GM12801 (cell line): ENCODE results near the gene PIEZO2.

Experiments used
- TF ChIP-seq, protein P1 (sequence below): IDR thresholded peaks from one replicate; pipeline ENCODE4 v1.5.1; 2011; ENCODE audit warnings: control low read depth; ENCODE audit not compliant: insufficient read length; ENCODE audit errors: extremely low read depth

Gene PIEZO2

DNA sequence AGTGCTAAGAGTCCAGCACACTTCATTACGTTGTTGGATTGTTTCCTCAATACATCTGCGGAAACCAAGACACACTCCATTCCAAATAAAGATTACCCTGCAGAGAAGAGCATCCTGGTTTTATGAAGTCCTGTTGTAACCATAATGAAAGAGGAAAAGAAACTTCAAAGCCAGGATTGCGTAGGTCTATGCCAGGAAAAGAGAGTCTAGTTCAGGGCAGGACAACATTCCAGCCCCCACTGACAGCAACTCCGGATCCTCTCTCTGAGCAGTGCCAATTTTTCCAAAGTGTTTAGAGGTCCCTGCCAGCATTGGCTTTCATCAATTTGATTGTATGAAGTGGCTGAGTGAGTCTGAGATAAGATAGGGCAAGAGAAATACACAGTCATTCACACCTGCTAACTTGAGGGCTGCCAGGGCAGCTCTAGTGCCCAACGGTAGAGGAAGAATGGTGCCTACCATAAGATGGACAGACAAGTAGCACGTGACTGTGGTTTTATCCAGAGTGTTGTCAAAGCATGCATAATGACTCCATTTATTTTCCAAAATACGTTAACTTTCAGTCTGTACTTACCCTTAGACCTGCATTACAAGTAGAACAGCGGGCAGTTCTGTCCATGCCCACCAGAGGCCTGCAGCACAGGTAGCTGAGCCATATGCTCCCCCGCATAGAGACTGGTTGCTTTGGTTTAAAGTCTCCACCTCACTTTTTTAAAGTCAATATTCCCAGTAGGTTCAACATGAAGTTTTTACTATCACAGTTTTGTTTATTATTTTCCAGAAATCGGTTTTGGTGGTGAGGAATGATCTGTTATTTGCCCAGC lies 23.7 kb downstream of the PIEZO2 start:
- TF ChIP-seq, protein P1, sequence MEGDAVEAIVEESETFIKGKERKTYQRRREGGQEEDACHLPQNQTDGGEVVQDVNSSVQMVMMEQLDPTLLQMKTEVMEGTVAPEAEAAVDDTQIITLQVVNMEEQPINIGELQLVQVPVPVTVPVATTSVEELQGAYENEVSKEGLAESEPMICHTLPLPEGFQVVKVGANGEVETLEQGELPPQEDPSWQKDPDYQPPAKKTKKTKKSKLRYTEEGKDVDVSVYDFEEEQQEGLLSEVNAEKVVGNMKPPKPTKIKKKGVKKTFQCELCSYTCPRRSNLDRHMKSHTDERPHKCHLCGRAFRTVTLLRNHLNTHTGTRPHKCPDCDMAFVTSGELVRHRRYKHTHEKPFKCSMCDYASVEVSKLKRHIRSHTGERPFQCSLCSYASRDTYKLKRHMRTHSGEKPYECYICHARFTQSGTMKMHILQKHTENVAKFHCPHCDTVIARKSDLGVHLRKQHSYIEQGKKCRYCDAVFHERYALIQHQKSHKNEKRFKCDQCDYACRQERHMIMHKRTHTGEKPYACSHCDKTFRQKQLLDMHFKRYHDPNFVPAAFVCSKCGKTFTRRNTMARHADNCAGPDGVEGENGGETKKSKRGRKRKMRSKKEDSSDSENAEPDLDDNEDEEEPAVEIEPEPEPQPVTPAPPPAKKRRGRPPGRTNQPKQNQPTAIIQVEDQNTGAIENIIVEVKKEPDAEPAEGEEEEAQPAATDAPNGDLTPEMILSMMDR, result no peak

DNA sequence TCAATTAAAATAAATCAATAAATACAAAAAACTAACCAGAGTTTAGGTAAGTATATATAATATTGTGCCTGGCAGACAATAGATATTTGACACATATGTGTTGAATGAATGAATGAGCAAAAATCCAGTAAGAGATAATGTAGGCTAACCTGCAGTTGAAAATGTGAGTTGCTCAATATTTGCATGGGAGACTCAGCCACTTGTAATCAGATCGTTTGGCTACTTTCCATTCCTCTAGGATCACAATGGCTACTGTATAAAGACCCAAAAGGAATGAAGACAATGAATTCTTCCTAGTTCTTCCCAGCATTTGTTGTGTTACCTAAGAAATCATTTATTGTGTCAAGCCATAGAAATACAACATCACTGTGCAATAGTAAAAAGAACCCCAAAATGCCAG lies 25.3 kb downstream of the PIEZO2 start:
- TF ChIP-seq, protein P1, result no peak

DNA sequence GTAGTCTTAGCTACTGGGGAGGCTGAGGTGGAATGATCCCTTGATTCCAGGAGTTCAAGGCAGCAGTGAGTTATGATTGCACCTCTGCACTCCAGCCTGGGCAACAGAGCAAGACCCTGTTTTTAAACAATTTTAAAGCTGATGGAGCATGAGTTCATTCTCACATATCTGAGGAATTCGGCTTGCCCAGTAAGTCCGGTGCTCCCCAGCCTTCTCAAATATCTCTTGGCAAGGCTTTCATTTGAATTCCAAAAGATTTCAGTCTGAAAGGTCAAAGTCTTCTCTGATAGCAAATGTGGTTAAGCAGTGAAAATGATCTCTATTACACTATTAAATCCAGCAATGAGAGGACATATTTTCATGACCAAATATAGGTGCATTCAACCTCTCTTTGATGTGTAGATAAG lies 27.9 kb downstream of the PIEZO2 start:
- TF ChIP-seq, protein P1, result no peak

DNA sequence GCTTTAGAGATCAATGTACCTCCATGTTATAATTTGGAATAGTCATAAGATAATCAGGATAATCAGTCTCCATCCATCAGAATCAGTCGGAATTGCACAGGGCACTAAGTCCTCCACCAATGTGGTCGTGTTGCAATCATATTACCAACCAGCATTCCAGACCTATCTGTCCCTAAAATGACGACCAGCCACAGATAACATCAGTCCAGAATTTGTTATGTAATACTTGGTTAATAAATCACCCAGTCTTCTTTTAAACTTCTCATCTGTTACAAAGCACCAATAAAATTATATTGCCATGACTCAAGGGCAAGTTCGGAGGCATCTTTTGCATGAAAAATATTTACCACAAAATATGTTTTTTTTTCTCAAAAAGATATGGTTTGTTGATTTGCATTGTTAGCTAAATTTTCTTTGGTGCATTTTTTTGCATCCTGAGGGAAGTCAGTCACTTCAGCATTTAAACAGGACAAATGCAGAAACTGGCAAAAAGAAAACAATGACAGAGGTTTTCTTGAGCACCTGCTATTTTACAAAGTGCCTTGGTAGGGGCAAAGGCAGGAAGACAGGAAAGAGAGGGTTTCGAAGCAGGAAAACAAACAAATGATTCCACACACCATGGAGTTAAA lies 29.3 kb downstream of the PIEZO2 start:
- TF ChIP-seq, protein P1, result no peak

DNA sequence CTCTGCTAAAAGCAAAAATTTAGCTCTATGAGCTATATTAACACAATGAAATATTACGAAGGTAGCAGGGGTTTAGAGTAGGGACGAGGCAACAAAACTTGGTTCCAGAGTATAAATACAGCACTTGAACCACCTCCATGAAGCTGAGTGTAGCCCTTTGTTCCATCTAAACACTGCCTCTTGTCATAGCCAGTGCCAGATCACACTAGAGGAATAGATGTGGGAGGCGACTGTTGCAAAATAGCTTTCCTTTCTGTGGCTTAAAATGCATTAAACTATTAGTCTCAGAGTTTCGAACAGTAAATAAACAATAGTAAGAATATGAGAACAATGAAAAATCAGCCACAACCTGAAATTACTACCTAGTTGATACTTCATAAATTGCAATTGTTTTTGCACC lies 29.8 kb downstream of the PIEZO2 start:
- TF ChIP-seq, protein P1, result no peak

DNA sequence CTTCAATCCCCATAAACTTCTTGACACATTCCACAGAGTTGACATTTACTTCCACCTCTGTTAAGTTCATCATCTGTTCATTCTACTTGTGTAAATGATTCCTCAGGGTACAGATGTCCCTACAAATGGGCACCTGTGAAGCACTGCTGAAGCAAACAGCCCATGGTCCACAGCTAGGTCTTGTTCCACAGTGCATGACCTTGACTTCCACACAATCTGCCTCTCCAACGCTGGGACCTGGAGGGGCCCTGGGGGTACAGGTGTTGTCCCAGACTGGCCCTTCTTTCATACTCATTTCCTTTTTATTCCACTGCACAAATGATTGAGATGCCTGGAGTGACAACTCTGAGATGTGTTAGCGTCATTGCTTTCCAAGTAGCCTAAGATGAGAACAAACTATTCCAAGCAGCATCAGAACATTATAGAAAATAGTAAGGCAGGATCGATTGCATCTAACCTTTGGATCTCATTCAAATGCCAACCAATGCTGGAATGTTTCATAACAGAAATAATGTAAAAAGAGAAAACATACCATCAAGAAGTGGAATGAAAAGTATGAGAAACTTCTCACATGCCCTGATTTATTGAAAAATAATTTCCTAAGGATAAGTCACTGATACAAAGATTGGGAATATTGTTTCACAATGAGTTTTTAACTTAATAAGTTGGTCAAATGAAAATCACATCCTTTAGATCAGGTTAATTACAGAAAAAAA lies 31.2 kb downstream of the PIEZO2 start:
- TF ChIP-seq, protein P1, result no peak

DNA sequence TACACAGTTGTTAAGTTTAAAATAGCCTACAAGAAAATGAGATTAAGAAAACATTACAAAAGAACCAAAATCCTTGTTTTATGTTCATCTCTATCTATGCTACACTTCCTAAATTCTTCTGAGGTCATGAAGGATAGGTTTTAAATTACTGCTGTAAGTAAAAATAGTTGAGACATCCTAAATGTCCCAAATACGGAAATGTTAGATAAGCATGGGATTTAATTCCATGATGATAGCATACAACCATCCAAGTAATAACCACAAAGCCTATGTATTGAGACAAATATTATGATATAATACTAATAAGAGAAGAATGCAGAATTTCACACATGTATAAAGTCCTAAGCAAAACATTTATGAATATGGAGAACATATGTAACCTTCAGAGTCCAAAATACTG lies 34.1 kb downstream of the PIEZO2 start:
- TF ChIP-seq, protein P1, result no peak
